ENCODE measurements around the gene BRINP3. TPM values are rescaled to one million over a fixed set of nuclear protein-coding genes. Genes with fewer than 3 reads are reported as not detected.
A peak's percentile ranks its signal among the peaks of the same experiment; 100 is the strongest.

Gene BRINP3
- polyA plus RNA-seq, 1 donor from 2014 or later: 7.7 TPM

DNA sequence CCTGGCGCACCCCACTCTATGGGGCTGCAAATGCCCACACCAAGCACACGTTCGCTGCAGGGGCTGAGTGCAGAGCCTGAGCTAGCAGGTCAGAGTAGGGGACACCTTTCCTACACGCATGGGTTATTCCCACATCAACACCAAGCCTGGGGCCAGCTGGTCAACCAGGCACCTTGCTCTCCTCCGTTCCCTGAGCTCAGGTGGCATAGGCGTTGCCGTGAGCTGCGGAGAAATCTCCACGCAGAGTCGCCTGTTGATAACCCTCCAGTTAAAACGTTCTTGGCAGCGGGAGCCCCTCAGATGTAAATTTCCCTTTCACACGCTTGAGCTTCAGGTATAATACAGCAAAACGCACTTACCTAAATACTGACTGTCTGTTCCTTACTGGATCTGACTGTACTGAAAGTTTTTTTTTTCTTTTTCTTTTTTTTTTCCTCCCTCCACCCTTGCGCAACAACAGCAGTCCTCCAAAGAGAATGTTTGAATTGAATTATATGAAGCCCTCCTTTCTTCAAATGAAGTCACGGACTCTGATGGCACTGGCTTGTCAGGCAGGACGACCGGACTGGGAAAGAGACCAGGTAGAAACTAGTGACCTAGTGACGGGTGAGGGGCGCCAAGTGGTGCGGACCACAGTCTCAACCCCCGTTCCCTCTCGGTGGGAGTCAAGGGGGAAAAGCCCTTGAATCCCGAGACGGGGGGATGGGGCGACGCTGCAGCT lies 2.1 kb downstream of the BRINP3 start:
- TF ChIP-seq SMC3 (conservative IDR thresholded peaks at IDR 0.05; ENCODE audit: poor library complexity) (no peak), RAD21 (conservative IDR thresholded peaks at IDR 0.05) (no peak), EZH2 (IDR thresholded peaks at IDR 0.05; ENCODE audit: borderline replicate concordance, insufficient read depth, low read length, poor library complexity, severe bottlenecking) (no peak), MXI1 (conservative IDR thresholded peaks at IDR 0.05; ENCODE audit: poor library complexity, severe bottlenecking) (no peak)

DNA sequence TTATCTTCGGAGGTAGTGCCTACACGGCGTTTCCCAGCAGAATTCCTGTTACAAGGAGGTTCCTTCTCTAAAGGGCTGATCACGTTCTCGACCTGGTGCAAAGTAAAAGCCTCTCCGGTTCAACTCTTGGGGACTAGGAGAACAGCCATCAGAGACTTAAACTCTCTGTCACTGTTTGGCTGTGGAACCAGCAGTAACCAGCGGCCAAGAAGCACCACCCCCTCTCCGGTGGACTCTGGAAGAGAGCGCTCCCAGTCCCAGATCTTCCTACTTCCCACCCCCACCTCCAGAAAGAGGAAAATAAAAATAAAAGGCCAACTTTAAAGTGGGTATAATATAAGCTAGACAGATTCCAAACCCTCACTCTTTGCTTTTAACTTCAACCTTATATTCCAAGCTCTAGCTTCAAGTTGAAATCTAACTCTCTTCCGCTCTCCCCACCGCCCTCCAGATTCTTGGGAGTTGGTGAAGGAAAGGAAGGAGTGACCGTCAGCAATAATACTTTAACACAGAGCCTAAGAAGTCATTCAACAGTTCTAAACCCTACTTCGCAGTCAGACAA lies 2.9 kb downstream of the BRINP3 start:
- no peaks in the 10 kb centered on the region for H3K79me2 ChIP-seq (replicated peaks; ENCODE audit: insufficient read depth, low read length)
- H4K20me1 ChIP-seq (ENCODE audit: insufficient read depth): no peaks in the 10 kb centered on the region
- TF ChIP-seq MXI1 (conservative IDR thresholded peaks at IDR 0.05; ENCODE audit: poor library complexity, severe bottlenecking): no peak
- H3K9ac ChIP-seq (ENCODE audit: low read length): no peak overlapping the region
- no peak overlapping the region for H2AFZ ChIP-seq (ENCODE audit: low read depth, low read length)
- H3K27ac ChIP-seq (ENCODE audit: low read length): no peak overlapping the region
- H3K4me3 ChIP-seq (ENCODE audit: low read length): peak overlapping the region; percentile 76
- no peaks in the 10 kb centered on the region for H3K36me3 ChIP-seq (ENCODE audit: insufficient read depth, low read length)
- H3K27me3 ChIP-seq (ENCODE audit: insufficient read depth, low read depth, low read length): peaks cover 35% of the 10 kb centered on the region
- no peak overlapping the region for H3K4me2 ChIP-seq (ENCODE audit: low read length)
- no peaks in the 10 kb centered on the region for H3K9me2 ChIP-seq (ENCODE audit: insufficient read depth, low read length)
- H3K9me3 ChIP-seq (ENCODE audit: low read length): no peaks in the 10 kb centered on the region
- peaks cover 9% of the 10 kb centered on the region for H3F3A ChIP-seq (ENCODE audit: insufficient read depth, low read length, poor library complexity, severe bottlenecking)

More for the DNA sequence above, 2.1 kb downstream of the BRINP3 start:
- H3K9me2 ChIP-seq (ENCODE audit: insufficient read depth, low read length): no peaks in the 10 kb centered on the region
- H3K4me2 ChIP-seq (ENCODE audit: low read length): no peak overlapping the region
- H2AFZ ChIP-seq (ENCODE audit: low read depth, low read length): no peak overlapping the region
- H3K27me3 ChIP-seq (ENCODE audit: insufficient read depth, low read depth, low read length): peaks cover 35% of the 10 kb centered on the region
- no peaks in the 10 kb centered on the region for H3K9me3 ChIP-seq (ENCODE audit: low read length)
- peak overlapping the region; percentile 76 for H3K4me3 ChIP-seq (ENCODE audit: low read length)
- peaks cover 9% of the 10 kb centered on the region for H3F3A ChIP-seq (ENCODE audit: insufficient read depth, low read length, poor library complexity, severe bottlenecking)
- H3K27ac ChIP-seq (ENCODE audit: low read length): no peak overlapping the region
- no peaks in the 10 kb centered on the region for H3K36me3 ChIP-seq (ENCODE audit: insufficient read depth, low read length)
- no peak overlapping the region for H3K9ac ChIP-seq (ENCODE audit: low read length)
- H3K79me2 ChIP-seq (replicated peaks; ENCODE audit: insufficient read depth, low read length): no peaks in the 10 kb centered on the region
- no peaks in the 10 kb centered on the region for H4K20me1 ChIP-seq (ENCODE audit: insufficient read depth)

DNA sequence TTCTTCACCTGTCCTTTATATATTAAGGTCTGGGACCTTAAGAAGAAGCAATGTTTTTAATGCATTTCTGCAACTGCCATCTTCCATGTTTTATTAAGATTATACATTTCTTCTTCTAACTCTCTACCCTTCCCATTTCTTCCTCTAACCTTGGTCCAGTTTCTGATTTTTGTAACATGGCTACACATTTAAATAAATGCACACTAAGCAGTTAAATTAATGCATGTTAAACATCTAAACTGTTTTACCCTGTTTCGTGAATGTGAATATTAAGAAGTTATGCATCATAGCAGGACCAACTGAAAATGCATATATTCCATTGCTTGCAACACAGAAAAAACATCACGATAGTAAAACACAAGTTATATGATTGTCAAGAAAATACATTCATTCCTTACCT lies 3.7 kb downstream of the BRINP3 start:
- Histone ChIP-seq H3K9me3 (ENCODE audit: low read length) (no peaks in the 10 kb centered on the region), H3F3A (ENCODE audit: insufficient read depth, low read length, poor library complexity, severe bottlenecking) (peaks cover 9% of the 10 kb centered on the region), H3K27me3 (ENCODE audit: insufficient read depth, low read depth, low read length) (peaks cover 35% of the 10 kb centered on the region), H3K4me2 (ENCODE audit: low read length) (no peak overlapping the region), H3K27ac (ENCODE audit: low read length) (no peak overlapping the region), H2AFZ (ENCODE audit: low read depth, low read length) (no peak overlapping the region), H3K9ac (ENCODE audit: low read length) (no peak overlapping the region), H3K4me3 (ENCODE audit: low read length) (peak overlapping the region; percentile 76), H4K20me1 (ENCODE audit: insufficient read depth) (no peaks in the 10 kb centered on the region), H3K79me2 (replicated peaks; ENCODE audit: insufficient read depth, low read length) (no peaks in the 10 kb centered on the region), H3K9me2 (ENCODE audit: insufficient read depth, low read length) (no peaks in the 10 kb centered on the region), H3K36me3 (ENCODE audit: insufficient read depth, low read length) (no peaks in the 10 kb centered on the region)
- TF ChIP-seq MXI1 (conservative IDR thresholded peaks at IDR 0.05; ENCODE audit: poor library complexity, severe bottlenecking) (no peak), EP300 (conservative IDR thresholded peaks at IDR 0.05; ENCODE audit: poor library complexity, severe bottlenecking) (no peak), RAD21 (conservative IDR thresholded peaks at IDR 0.05) (no peak), EZH2 (IDR thresholded peaks at IDR 0.05; ENCODE audit: borderline replicate concordance, insufficient read depth, low read length, poor library complexity, severe bottlenecking) (no peak), TAF1 (IDR thresholded peaks at IDR 0.05; ENCODE audit: low read depth) (no peak), SMC3 (conservative IDR thresholded peaks at IDR 0.05; ENCODE audit: poor library complexity) (no peak), POLR2AphosphoS5 (IDR thresholded peaks at IDR 0.05) (no peak)
- TF ChIP-seq, protein P1, sequence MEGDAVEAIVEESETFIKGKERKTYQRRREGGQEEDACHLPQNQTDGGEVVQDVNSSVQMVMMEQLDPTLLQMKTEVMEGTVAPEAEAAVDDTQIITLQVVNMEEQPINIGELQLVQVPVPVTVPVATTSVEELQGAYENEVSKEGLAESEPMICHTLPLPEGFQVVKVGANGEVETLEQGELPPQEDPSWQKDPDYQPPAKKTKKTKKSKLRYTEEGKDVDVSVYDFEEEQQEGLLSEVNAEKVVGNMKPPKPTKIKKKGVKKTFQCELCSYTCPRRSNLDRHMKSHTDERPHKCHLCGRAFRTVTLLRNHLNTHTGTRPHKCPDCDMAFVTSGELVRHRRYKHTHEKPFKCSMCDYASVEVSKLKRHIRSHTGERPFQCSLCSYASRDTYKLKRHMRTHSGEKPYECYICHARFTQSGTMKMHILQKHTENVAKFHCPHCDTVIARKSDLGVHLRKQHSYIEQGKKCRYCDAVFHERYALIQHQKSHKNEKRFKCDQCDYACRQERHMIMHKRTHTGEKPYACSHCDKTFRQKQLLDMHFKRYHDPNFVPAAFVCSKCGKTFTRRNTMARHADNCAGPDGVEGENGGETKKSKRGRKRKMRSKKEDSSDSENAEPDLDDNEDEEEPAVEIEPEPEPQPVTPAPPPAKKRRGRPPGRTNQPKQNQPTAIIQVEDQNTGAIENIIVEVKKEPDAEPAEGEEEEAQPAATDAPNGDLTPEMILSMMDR (IDR thresholded peaks at IDR 0.05; ENCODE audit: poor library complexity, severe bottlenecking): no peak
- TF ChIP-seq, protein P2, sequence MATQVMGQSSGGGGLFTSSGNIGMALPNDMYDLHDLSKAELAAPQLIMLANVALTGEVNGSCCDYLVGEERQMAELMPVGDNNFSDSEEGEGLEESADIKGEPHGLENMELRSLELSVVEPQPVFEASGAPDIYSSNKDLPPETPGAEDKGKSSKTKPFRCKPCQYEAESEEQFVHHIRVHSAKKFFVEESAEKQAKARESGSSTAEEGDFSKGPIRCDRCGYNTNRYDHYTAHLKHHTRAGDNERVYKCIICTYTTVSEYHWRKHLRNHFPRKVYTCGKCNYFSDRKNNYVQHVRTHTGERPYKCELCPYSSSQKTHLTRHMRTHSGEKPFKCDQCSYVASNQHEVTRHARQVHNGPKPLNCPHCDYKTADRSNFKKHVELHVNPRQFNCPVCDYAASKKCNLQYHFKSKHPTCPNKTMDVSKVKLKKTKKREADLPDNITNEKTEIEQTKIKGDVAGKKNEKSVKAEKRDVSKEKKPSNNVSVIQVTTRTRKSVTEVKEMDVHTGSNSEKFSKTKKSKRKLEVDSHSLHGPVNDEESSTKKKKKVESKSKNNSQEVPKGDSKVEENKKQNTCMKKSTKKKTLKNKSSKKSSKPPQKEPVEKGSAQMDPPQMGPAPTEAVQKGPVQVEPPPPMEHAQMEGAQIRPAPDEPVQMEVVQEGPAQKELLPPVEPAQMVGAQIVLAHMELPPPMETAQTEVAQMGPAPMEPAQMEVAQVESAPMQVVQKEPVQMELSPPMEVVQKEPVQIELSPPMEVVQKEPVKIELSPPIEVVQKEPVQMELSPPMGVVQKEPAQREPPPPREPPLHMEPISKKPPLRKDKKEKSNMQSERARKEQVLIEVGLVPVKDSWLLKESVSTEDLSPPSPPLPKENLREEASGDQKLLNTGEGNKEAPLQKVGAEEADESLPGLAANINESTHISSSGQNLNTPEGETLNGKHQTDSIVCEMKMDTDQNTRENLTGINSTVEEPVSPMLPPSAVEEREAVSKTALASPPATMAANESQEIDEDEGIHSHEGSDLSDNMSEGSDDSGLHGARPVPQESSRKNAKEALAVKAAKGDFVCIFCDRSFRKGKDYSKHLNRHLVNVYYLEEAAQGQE (IDR thresholded peaks at IDR 0.05; ENCODE audit: borderline replicate concordance): no peak
